Fibroblast of villous mesenchyme (primary cell): ENCODE measurements around the gene EPB41L2. TPM values are rescaled to one million over a fixed set of nuclear protein-coding genes. Genes with fewer than 3 reads are reported as not detected.

Experiments used
- DNase-seq: peaks from one replicate; pipeline ENCODE4 v3.0.0-alpha.2; 2010; ENCODE audit warnings: low read depth
- H3K4me3 ChIP-seq: 2 replicates; pipeline ENCODE4 v1.5.1; 2011; ENCODE audit warnings: low read depth, mild to moderate bottlenecking, low read length
- CTCF ChIP-seq: IDR thresholded peaks from 2 replicates; pipeline ENCODE4 v1.5.1; 2012; ENCODE audit warnings: low read depth, mild to moderate bottlenecking, low read length; ENCODE audit not compliant: insufficient read depth
- total RNA-seq: library from RNA; depleted of rRNA; stranded (reverse); fragments of >200 nt; gene quantifications from 2 replicates; pipeline ENCODE4 v1.2.3, GENCODE V29; 2012

EPB41L2 gene
- total RNA-seq, 1 donor: 40.2 TPM

GRCh38 chr6:130872250-130873095 lies 190.6 kb downstream of the EPB41L2 start:
- peak; percentile 95 for TF ChIP-seq CTCF
- H3K4me3 ChIP-seq: no peak overlapping the region
- DNase-seq: peak; percentile 62

- no peak for TF ChIP-seq CTCF
- no peak for DNase-seq
- no peak overlapping the region for H3K4me3 ChIP-seq
These were observed 192.7 kb downstream of the EPB41L2 start for GRCh38 chr6:130870179-130870880.

- DNase-seq: no peak
These were observed 193.4 kb downstream of the EPB41L2 start for GRCh38 chr6:130869681-130870080.

GRCh38 chr6:130865793-130866192 lies 197.3 kb downstream of the EPB41L2 start:
- no peak for DNase-seq
- no peak for TF ChIP-seq CTCF
- H3K4me3 ChIP-seq: no peak overlapping the region

More at GRCh38 chr6:130869681-130870080, 193.4 kb downstream of the EPB41L2 start:
- no peak overlapping the region for H3K4me3 ChIP-seq
- TF ChIP-seq CTCF: no peak

GRCh38 chr6:130864344-130864743 lies 198.7 kb downstream of the EPB41L2 start:
- DNase-seq: no peak
- no peak for TF ChIP-seq CTCF
- no peak overlapping the region for H3K4me3 ChIP-seq

- no peak for TF ChIP-seq CTCF
- no peak overlapping the region for H3K4me3 ChIP-seq
- DNase-seq: no peak
These were observed 199.4 kb downstream of the EPB41L2 start for GRCh38 chr6:130863415-130864230.
